Ecto neural progenitor cell (in vitro differentiated cells): Measurements from ENCODE around the gene SNRPA1.

Experiments
- DNase-seq: peaks from one replicate; pipeline ENCODE4 v3.0.0-alpha.2; 2018; ENCODE audit warnings: low spot score

The SNRPA1 gene

DNA sequence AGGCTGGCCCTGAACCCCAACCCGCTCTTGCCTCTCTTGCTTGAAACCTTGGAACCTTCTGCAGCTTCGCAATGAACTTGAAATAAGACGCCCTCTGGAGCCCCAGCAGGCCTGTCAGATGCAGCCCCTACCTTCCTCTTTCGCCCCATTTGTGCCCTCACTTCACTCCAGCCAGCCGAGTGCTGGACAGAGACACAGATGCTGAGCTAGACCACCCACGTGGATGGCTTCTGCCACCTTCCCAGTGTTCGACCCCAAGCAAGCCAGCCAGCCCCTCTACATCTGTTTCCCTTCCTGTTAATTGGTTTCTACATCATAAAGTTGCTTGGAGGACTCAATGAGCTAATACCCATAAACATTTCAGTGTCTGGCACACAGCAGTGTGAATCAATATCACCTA, 23.8 kb upstream of the SNRPA1 start:
- DNase-seq = no peak

DNA sequence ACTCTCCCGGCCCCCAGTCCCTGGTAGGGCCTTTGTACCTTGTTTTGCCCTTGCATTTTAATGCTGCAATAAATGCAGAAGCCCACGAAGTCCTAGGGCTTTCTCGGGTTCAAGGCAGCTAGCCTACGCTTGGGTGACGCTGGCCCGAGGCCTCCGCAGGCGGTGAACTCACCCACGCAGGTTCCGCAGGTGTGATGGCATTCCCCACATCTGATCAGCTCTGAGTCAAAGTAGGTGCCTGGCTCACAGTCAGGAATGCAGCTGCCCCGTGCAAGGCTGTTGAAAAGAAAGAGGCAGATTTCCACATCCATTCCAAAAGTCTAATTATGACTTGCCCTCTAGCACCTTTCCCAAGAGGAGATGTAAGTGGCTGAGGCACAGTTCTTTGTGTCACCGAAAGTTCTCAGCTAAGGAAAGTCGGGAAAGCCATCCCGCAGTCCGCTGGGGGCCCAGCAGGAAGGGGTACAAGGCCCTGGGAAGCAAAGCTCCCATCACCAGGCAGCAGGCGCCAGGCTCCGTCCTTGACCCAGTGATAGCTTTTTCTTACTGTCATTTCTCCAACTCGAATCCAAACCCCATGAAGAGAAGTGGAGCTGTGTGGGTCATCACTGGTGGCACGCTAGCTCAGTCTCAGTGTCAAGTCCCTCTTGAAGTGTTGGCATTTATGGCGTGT, 23.2 kb upstream of the SNRPA1 start:
- no peak for DNase-seq

DNA sequence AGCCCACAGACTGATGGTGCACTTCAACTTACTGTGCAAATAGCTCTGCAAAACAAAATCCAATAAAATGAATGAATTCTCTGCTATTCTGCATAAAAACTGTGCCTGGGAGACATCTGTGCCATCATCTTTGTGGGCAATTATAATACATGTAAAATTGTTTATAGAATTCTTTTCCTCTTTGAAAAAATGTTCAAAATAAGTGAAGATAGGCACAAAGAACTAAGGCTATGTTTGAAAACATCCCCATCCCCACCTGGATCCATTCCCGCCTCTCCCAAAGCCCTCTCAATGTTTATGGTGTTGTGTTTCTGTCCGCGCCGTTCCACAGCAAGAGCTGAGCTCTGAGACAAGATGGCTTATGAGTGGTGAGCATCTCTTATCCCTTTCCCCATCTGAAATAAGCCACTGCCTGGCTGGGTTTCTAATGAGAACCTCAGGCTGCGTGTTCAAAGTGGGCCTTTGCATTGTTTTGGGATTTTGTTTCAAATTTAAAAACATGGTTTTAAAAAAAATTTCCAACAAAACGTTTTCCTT, 22.4 kb upstream of the SNRPA1 start:
- DNase-seq = no peak

DNA sequence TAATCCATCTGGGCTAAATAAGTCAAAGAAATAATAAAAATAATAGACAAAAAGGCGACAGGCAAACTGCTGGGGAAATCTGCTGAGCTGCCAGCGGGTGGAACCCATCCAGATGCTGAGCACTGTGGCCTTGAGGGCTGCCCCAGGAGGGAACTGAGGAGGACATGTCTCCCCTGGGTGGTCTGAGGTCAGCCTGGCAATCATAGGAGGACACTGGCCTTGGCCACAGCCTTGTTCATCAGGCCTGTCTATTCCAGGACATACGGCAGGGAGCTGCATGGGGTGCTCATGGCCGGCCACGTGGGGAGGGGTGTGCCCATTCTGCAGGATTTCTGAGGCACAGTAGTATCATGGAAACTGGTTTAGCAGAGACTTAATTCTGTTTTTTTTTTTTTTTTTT, 21.5 kb upstream of the SNRPA1 start:
- no peak for DNase-seq

DNA sequence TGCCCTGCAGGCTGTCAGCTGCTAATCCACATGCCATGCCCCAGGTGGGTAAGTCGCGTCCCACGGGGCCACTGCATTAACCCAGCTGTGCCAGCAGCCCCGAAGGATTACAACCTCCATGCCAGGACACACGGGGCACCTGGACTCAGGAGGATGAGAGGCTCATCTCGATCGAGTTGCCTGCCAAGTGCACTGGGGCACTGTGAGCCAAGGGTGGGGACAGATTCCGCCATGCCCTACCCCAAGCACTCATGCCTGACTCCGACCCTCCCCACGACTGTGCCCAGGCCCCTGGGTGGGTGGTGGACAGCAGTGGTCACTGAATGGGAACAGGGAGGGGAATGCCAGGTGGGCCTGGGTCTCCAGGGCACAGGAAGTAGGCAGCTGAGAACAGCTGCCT, 20.7 kb upstream of the SNRPA1 start:
- DNase-seq = no peak

DNA sequence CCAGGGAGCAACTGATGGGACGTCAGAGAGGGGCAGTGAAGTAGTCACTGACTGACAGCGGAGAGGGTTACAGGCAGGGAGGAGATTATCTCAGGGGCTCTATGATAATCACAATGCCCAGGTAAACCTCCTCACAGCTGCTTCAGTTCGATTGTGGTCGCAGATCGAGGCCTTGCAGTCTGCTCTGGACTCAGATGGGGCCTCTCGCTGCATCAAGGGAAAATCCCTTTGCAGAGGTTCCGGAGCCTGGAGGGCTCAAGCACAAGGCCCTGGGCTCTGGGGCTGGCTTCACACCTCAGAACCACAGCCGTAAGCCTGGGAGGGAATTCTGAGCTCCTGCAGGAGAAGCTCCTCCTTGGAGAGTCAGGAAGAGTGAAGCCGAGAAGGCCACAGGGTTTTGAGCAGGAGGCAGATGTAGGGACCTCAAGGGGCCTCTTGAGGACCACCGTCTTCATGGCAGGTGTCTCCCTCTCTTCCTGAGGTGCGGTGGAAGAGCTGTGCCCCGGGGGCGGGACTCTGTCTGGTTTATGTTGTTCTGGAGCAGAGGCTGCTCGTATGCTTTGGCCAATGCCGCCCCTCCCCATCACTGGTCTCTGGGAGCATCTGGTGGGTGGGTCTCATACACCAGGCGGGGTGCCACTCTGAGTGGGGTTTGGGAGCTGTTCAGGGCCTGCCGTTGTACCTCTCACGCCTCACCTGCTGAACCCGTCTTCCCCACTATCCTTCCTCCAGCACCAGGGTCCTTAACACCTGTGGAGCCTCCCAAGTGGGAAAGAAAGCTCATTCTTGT, 19.5 kb upstream of the SNRPA1 start:
- DNase-seq = no peak

DNA sequence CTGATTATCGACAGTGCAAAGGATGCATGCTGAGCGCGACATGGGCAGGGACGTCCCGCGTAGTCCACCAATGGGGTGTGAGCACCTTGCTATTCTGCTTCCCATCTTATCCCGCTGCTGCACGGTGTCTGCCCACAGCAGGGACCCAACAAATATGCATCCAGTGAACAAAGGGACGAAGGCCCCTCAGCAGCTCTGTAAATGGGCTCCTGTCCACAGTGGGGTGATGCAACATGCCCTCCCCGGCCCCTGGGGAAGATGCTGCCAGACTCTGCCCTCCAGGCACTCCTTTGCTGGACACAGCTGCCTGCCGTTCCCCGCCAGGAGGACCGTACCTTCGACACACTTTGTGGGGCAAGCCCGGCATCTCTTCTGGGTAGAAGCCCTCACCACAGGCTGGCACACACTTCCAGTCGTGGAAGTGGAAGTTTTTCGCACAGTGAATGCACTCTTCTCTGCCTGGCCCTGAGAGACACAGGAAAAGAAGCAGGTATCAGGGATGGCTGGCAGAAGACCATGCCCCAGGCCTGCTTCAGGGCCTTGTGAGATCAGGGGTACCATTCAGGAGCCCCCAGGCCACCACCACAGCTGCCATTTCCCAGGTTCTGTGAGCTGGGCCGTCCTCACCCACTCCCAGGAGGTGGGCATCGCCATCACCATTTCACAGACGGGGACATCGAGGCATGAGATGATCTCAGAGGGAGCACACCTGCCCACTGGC, 18.2 kb upstream of the SNRPA1 start:
- DNase-seq = no peak

DNA sequence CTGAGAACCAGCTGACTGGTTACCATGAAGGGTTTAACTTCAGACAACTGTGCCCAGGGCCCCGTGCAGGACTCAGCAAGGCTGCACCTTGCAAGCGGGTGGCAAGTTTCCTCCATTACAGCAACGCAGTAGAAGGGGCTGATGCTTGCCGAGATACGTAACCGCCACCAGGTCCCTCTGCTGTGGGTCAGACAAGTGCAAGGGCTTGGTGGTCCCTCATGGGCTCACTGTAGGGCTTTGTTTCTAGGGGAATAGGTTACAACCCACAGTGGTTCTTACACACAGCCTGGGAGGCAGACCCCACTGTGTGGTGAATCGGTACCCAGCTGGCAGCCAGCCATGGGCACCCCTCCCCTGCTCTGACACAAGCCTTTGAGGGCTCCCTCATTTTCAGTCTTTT, 15.5 kb upstream of the SNRPA1 start:
- no peak for DNase-seq

DNA sequence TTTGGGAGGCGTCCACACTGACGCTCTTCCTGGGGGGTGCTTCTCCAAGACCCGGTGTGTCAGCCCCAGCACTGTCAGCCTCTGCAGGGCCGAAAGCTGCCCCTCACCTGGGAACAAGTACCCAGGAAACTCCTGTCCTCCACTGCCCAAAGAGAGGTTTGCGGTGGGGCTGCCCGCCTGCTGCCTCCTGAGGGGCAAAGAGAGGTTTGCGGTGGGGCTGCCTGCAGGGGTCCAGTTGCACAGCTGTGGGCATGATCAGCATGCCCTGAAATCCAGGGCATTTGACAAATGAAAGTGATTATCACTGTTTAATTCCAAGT, 15.1 kb upstream of the SNRPA1 start:
- DNase-seq = no peak

DNA sequence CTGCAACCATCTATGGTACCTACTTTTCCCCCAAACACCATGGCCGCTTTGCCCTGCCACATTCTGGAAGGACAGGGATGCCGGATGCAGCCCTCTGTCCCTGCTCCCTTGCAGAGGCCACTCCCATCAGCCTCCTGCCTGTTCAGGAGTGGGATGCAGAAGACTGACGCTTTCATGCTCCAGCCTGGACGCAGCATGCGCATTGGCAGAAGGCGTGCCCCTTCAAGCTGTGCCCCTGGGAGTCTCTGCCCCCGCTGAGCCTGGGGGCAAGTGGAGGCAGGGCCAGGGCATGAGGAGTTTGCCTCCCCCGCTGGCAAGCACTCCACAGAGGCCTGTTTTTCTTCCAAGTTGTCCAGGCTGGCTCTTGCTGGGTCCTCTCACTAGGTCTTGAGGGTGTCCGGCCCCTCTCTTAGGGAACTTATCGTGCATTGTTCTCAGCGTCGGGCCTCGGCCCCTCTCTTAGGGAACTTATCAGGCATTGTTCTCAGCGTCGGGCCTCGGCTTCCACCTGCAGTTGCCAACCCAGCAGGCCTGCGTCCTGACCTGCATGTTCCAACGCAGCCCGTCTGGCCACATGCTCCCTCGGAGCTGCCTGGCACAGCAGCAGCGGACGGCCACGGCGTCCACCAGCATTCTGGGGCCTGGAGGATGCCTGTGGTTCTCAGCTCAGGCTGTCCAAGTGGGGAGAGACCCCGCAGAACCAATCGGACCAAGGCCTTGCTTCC, 14.6 kb upstream of the SNRPA1 start:
- no peak for DNase-seq

DNA sequence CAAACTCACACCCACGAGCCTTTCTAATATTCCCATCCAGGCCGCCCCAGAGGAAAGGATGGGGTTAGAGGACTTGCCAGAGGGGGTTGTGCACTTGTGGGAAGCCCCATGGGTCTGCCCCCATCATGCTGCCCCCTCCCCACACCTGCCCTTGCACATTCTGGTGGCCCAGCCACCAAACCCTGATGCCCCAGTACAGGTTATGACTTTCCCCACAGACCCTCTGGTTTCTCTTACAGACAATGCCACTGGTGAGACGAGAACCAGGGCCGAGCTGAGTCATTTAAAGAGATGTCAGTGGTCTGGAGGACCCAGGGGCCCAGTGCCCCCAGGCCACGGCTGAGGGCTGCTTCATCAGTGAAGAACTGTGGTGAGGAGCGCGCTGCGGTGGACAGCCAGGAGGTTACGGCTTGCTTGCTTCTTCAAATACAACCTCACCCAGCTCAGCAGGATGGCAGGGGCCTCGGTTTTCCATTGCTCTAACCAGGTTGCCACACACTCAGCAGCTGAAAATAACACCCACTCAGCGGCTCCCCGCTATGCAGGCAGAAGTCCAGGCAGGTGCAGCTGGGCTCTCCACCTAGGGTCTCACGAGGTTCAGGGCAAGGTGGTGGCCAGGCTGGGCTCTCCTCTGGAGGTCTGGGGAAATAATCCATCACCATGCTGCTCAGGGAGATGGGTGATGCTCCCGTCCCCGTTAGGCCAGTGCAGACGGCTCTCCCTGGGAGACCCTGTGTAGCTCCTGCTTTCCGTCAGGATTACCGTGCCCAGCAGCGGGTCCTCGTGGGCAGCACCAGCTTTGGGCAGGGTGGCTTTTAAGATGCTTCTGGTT, 13.8 kb upstream of the SNRPA1 start:
- no peak for DNase-seq

DNA sequence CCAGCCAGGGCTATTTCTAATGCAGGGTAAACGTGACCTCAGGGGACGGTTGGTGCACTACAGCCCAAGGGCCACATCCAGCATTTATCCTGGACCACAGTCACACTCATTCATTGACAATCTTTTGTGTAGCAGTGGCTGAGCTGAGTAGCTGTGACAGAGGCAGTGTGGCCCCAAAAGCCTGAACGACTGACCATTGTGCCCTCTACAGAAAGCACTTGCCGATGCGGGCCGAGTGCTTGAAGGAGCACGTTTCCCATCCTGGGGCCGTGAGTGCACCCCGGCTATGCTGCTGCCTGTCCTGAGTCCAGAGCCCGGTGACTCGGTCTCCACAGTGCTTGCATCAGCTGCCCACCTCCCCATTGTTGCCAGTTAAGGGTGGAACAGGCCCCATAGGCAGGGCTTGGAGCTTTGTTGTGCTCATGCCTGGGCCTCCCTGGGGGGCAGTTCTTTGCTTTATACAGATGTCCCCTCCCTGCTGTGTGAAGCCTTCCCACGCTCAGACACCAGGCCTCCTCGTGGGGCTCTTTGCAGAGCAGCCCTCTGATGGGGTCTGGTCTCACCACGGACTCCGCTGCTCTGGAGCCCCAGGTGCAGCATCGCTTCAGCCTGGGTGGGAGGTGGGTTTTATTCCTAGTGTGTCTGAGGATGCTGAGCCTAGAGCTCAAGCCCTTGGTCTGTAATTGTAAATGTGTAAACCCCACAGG, 13.0 kb upstream of the SNRPA1 start:
- DNase-seq = no peak

DNA sequence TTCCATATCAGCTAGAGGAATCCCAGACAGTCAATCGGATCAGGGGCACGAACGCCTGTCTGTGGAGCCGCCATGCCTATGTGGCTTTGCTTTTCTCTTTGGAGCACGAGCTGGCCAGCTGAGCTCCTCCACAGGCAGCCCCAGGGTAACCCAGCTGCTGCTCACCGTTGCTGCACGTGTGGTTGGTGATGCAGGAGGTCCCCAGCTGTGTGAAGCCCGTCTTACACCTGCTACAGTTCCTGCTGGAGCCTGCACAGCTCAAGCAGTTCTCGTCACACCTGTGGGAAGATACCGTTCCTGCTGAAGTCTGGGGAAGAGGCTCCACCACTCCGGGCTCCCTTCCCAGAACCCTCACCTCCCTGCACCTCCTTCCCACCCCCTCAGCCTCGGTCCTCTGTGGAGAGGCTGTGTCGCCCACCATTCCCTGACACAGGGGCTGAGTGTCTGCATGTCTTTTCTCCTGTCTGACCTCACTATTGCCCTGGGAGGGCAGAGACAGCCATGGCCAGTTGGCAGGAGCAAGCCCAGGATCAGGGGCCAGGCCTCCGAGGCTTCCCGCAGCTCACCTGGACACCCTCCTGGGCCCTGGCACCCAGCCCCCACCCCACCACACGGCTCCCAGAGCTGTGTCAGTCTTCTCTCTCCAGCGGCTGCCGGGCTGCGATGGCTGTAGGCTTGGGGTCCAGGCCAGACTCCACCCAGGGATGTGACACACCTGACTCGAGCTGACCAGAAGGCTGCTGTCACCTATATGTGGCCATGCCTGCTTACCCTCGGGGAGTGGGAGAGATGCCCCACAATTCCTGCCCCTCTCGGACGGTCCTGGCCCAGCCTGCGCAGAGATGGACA, 12.2 kb upstream of the SNRPA1 start:
- peak; percentile 26 for DNase-seq

DNA sequence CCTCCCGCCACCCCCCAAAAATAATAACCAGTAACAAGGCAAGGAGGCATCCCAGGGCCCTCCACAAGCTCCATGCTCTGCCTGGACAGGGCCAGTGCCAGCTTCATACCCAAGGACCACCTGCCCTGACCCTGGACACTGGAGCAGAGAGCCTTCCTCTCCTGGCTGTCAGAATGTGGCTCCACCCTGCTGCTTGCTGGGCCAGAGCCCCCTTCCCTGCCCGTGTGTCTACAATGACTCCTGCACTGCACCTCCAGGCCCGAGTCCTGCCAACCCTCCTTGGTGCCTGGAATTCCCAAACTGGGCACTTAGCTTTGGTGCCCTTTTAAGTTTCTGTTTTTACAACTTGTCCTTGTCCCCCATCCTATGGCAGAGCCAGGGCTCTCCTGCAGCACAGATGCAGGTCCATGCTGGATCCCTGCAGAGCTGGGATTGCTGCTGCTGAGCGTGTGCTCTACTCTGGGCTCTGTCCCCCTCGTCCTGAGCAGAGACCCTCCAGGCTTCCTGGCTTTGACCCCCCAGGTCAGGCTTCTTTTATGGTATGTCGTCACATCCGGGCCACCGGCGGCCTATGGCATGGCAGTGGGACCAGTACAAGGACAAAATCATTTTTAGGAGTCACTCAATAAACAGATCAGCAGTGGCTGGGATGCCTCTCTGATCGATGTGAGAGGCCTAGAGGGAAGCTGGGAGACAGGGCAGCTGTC, 11.4 kb upstream of the SNRPA1 start:
- no peak for DNase-seq

DNA sequence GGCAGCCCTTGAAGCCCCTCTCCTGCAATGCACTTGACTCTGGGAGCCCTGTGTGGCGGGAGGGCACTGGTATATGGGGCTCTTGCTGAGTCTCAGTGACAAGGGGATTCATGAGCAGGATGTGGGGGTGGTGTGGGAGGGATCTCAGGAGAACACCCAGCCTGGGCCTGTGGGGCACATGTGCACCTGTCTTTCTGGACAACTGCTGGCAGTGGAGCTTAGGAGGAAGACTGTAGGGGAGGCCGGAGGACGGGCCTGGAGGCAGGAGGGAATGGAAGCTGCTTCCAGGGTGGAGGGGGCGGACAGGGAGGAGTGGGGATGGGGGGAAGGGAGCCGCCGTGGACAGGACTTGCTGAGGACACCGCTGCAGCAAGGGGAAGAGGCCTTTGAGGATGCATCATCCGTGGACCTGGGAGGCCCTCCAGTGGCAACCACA, 10.8 kb upstream of the SNRPA1 start:
- no peak for DNase-seq

DNA sequence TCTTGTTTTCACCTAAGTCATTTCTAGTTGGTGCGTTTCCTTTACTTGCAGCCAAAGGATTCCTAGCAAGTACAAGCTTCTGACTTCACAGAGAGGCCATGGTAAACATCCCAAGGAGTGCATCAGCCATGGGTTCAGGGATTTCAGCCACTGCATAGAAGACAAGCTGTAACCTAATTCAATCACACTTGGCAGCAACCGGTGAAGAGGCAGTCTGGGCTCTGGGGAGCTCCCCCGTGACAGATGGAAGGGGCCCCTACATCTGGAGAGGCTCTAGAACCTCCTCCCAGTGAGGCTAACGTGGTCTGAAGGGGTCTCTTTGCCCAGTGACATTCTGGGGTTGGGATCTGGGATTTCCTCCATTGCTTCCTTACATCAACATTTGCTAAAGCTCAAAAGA, 8.4 kb upstream of the SNRPA1 start:
- no peak for DNase-seq

DNA sequence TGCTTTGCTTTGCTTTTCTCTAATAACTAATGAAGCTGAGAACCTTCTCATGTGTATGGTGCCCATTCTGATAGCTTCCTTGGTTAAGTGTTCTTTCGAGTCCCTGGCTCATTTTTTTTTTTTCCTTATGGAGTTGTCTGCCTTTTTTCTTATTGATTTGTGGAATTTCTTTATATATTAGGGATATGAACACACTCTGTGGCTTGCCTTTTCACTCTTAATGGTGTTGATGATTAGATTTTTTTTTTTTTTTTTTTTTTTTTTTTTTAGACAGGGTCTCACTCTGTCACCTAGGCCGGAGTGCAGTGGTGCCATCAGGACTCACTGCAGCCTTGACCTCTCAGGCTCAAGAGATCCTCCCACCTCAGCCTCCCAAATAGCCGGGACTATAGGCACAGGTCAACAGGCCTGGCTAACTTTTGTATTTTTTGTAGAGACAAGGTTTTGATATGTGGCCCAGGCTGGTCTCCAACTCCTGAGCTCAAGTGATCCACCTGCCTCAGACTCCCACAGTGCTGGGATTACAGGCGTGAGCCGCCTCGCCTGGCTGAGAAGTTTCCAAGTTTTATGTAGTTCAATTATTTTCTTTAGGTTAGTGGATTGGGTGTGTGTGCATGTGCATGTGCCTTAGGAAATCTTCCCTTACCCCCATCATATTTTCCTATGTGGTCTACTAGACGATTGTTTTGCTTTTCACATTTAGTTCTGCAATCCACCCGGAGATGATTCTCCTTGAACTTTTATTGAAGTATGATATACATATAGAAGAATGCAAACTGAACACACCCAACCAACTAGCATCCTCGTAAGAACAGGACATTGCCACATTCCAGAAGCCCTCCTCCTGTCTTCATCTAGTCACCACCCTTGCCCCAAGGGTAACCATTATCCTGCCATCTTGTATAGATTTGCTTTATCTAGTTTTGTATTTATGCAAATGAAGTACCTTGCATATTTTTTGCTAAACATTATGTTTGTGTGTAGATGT, 1.7 kb upstream of the SNRPA1 start:
- DNase-seq = no peak

DNA sequence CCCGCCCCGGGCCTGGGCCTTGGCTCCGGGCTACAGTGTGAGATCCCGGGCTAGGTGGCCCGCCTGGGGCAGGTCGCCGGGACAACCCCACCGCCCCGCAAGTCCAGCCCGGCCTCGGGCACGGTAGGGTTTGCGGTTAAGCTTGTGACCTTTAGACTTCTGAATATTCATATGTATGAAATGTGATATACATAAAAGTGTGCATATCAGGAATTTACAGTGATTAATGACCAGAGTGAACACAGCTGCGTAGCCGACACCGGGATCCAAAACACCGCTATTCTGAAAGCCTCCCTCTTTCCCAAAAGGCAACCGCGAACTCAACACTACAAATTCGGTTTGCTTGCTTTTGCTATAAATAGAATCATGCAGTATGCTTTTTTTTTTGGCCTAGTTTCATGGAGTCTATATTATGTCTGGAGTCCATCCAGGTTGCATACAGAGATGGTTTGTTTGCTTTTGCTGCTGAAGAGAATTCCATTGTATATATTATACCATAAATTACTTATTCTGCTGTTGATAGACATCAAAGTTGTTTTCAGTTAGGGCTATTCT, 636 bp upstream of the SNRPA1 start:
- DNase-seq = no peak
